IMR-90 (cell line): ENCODE data around the gene RIPK1. TPM values are rescaled to one million over a fixed set of nuclear protein-coding genes. Genes with fewer than 3 reads are reported as not detected.

Experiments used
- ATAC-seq: fragments of 200-7000 bp; cut with Tn5 transposase; 2 replicates; pipeline ENCODE4 v1.9.1; 2020; ENCODE audit warnings: low read depth, mild to moderate bottlenecking, moderate library complexity
- BruUV-seq: library from RNA; stranded (reverse); fragments of 400-500 nt; replicated peaks from 2 replicates; lab custom pipeline; 2021; lab: Mats Ljungman, UMichigan
- CTCF ChIA-PET: fragments of 300-600 bp; formaldehyde crosslinking; extraction: SDS; loops from one replicate; lab custom pipeline; 2021; ENCODE audit warnings: antibody characterized with exemption; lab: Yijun Ruan, JAX
- POLR2A ChIA-PET: fragments of 300-600 bp; sonication (Branson Sonifier 250); formaldehyde crosslinking; loops from one replicate; lab custom pipeline; 2022; ENCODE audit warnings: antibody characterized with exemption; ENCODE audit not compliant: unreplicated experiment; lab: Charles Lee
- DNase-seq: peaks from one replicate; pipeline ENCODE4 v3.0.0; 2013
- H2AFZ ChIP-seq: replicated peaks from 2 replicates; pipeline ENCODE3; 2013; ENCODE audit warnings: low read length, mild to moderate bottlenecking; ENCODE audit not compliant: poor library complexity
- H2AK5ac ChIP-seq: 2 replicates; pipeline ENCODE4 v1.6.1; 2013; ENCODE audit warnings: low read depth, low read length, inconsistent platforms
- H2AK9ac ChIP-seq: replicated peaks from 2 replicates; pipeline ENCODE3; 2013; ENCODE audit warnings: mild to moderate bottlenecking, low read depth, low read length, moderate library complexity; ENCODE audit not compliant: poor library complexity
- H2BK120ac ChIP-seq: 2 replicates; pipeline ENCODE4 v1.6.1; 2013; ENCODE audit warnings: low read depth, low read length, inconsistent platforms
- H2BK15ac ChIP-seq: 3 replicates; pipeline ENCODE4 v1.6.1; 2013; ENCODE audit warnings: low read depth, low read length, inconsistent platforms
- H2BK20ac ChIP-seq: 2 replicates; pipeline ENCODE4 v1.6.1; 2013; ENCODE audit warnings: low read depth, mild to moderate bottlenecking, inconsistent platforms, low read length, moderate library complexity
- H2BK5ac ChIP-seq: 2 replicates; pipeline ENCODE4 v1.6.1; 2013; ENCODE audit warnings: mild to moderate bottlenecking, low read depth, low read length, inconsistent platforms; ENCODE audit not compliant: poor library complexity, severe bottlenecking
- H3K14ac ChIP-seq: replicated peaks from 2 replicates; pipeline ENCODE4 v1.6.1; 2013; ENCODE audit warnings: low read depth, low read length, inconsistent platforms
- H3K18ac ChIP-seq: 2 replicates; pipeline ENCODE4 v1.6.1; 2013; ENCODE audit warnings: low read depth, low read length, control low read depth
- H3K23ac ChIP-seq: 2 replicates; pipeline ENCODE4 v1.6.1; 2013; ENCODE audit warnings: low read depth, low read length, inconsistent platforms
- H3K27ac ChIP-seq: 2 replicates; pipeline ENCODE4 v1.5.1; 2013; ENCODE audit warnings: mild to moderate bottlenecking, control low read depth, low read length; ENCODE audit not compliant: insufficient read depth
- H3K27me3 ChIP-seq: 2 replicates; pipeline ENCODE4 v1.6.1; 2013; ENCODE audit warnings: low read length; ENCODE audit not compliant: control insufficient read depth, insufficient read depth
- H3K36me3 ChIP-seq: 2 replicates; pipeline ENCODE4 v1.6.1; 2013; ENCODE audit warnings: low read length, mixed read lengths; ENCODE audit not compliant: control insufficient read depth, insufficient read depth
- H3K4ac ChIP-seq: 2 replicates; pipeline ENCODE4 v1.6.1; 2013; ENCODE audit warnings: low read depth, low read length, inconsistent platforms
- H3K4me1 ChIP-seq: 2 replicates; pipeline ENCODE4 v1.6.1; 2013; ENCODE audit warnings: low read length, mixed read lengths; ENCODE audit not compliant: control insufficient read depth, insufficient read depth
- H3K4me2 ChIP-seq: 2 replicates; pipeline ENCODE4 v1.6.1; 2013; ENCODE audit warnings: low read depth, mild to moderate bottlenecking, control low read depth, low read length, moderate library complexity
- H3K4me3 ChIP-seq: 2 replicates; pipeline ENCODE4 v1.5.1; 2013; ENCODE audit warnings: low read depth, mild to moderate bottlenecking, control low read depth, low read length, moderate library complexity; ENCODE audit not compliant: insufficient read depth
- H3K56ac ChIP-seq: 2 replicates; pipeline ENCODE4 v1.6.1; 2013; ENCODE audit warnings: low read length, inconsistent platforms; ENCODE audit not compliant: insufficient read depth; ENCODE audit errors: extremely low read depth
- H3K79me1 ChIP-seq, 2 experiments: 2 replicates each; pipeline ENCODE4 v1.6.1; 2013; ENCODE audit warnings: low read length in 2 of 2, inconsistent platforms in 1 of 2, low read depth in 1 of 2
- H3K9ac ChIP-seq: 2 replicates; pipeline ENCODE4 v1.6.1; 2013; ENCODE audit warnings: low read depth, low read length, control low read depth
- H3K9me1 ChIP-seq: 2 replicates; pipeline ENCODE4 v1.6.1; 2013; ENCODE audit warnings: low read length, inconsistent platforms; ENCODE audit not compliant: insufficient read depth
- H3K9me3 ChIP-seq: 2 replicates; pipeline ENCODE4 v1.6.1; 2013; ENCODE audit warnings: low read length; ENCODE audit not compliant: control insufficient read depth, insufficient read depth
- H4K20me1 ChIP-seq: 2 replicates; pipeline ENCODE4 v1.6.1; 2013; ENCODE audit warnings: low read length, inconsistent platforms; ENCODE audit not compliant: insufficient read depth
- H4K5ac ChIP-seq: 2 replicates; pipeline ENCODE4 v1.6.1; 2013; ENCODE audit warnings: mild to moderate bottlenecking, low read depth, low read length, control low read depth
- H4K8ac ChIP-seq, 2 experiments: 2 replicates each; pipeline ENCODE4 v1.6.1; 2013; ENCODE audit warnings: low read depth in 2 of 2, low read length in 2 of 2, control low read depth in 1 of 2, inconsistent platforms in 1 of 2
- H4K91ac ChIP-seq: 2 replicates; pipeline ENCODE4 v1.6.1; 2013; ENCODE audit warnings: low read depth, low read length, inconsistent platforms; ENCODE audit not compliant: insufficient read depth
- CEBPB ChIP-seq: IDR thresholded peaks from 2 replicates; pipeline ENCODE4 v1.6.1; 2012; ENCODE audit warnings: low read depth, low read length, improper control_type of control experiment
- CHD1 ChIP-seq: IDR thresholded peaks from 2 replicates; pipeline ENCODE4 v1.6.1; 2012; ENCODE audit warnings: low read depth, low read length, improper control_type of control experiment
- CTCF ChIP-seq: conservative IDR thresholded peaks from 2 replicates; pipeline ENCODE4 v1.5.1; 2012; ENCODE audit warnings: mild to moderate bottlenecking, low read depth, low read length, improper control_type of control experiment
- ELK1 ChIP-seq: fragments of 150-350 bp; IDR thresholded peaks from 2 replicates; pipeline ENCODE4 v1.6.1; 2016; ENCODE audit warnings: low read depth, mild to moderate bottlenecking, low read length, moderate library complexity, borderline replicate concordance
- FOS ChIP-seq: fragments of 150-350 bp; IDR thresholded peaks from 2 replicates; pipeline ENCODE4 v1.6.1; 2016; ENCODE audit warnings: low read depth, low read length
- MAFK ChIP-seq: IDR thresholded peaks from 2 replicates; pipeline ENCODE4 v1.6.1; 2012; ENCODE audit warnings: low read depth, low read length, improper control_type of control experiment
- MAZ ChIP-seq: IDR thresholded peaks from 2 replicates; pipeline ENCODE4 v1.6.1; 2012; ENCODE audit warnings: low read depth, mild to moderate bottlenecking, low read length, improper control_type of control experiment, moderate library complexity, borderline replicate concordance
- MXI1 ChIP-seq: IDR thresholded peaks from 2 replicates; pipeline ENCODE4 v1.6.1; 2012; ENCODE audit warnings: low read depth, mild to moderate bottlenecking, low read length, moderate library complexity, borderline replicate concordance
- NFE2L2 ChIP-seq: fragments of 150-350 bp; IDR thresholded peaks from 2 replicates; pipeline ENCODE4 v1.6.1; 2016; ENCODE audit warnings: low read depth, mild to moderate bottlenecking, low read length
- POLR2A ChIP-seq: IDR thresholded peaks from 2 replicates; pipeline ENCODE4 v1.6.1; 2012; ENCODE audit warnings: mild to moderate bottlenecking, low read depth, low read length
- RAD21 ChIP-seq: IDR thresholded peaks from 2 replicates; pipeline ENCODE4 v1.6.1; 2012; ENCODE audit warnings: low read length, improper control_type of control experiment
- RCOR1 ChIP-seq: IDR thresholded peaks from 2 replicates; pipeline ENCODE4 v1.6.1; 2012; ENCODE audit warnings: mild to moderate bottlenecking, low read length, improper control_type of control experiment; ENCODE audit not compliant: insufficient replicate concordance
- WGBS, 2 experiments: methylation state at CpG; one replicate each; pipeline versions ENCODE4 v1.1.5 to v1.1.7; 2013; ENCODE audit warnings: missing lambda C conversion rate in 2 of 2; ENCODE audit not compliant: insufficient read length in 1 of 2; ENCODE audit errors: extremely low coverage in 2 of 2; 5-methylcytosine and 5-hydroxymethylcytosine counted together
- dilution Hi-C: fragments of 300-500 bp; cut with HindIII; formaldehyde crosslinking; loops from one replicate; pipeline ENCODE4 v1.14.3; 2018; ENCODE audit warnings: low sequenced_read_pairs; ENCODE audit not compliant: unreplicated experiment
- in situ Hi-C: fragments of 300-500 bp; cut with MboI; formaldehyde crosslinking; loops from 3 replicates; pipeline ENCODE4 v1.14.3; 2019; ENCODE audit warnings: low sequenced_read_pairs, inconsistent platforms, mixed read lengths
- intact Hi-C: fragments of 100-400 bp; cut with micrococcal nuclease; formaldehyde crosslinking; loops from 2 replicates; pipeline ENCODE4 v1.10.0; 2022
- polyA plus RNA-seq, 3 experiments: library from polyadenylated mRNA; depleted of rRNA; stranded (reverse); fragments of >200 nt; gene quantifications; 2 replicates each; pipeline ENCODE4 v1.2.3, GENCODE V29; 2012; ENCODE audit warnings: low replicate concordance in 1 of 3
- total RNA-seq: library from RNA; depleted of rRNA; stranded (reverse); fragments of >200 nt; gene quantifications from 2 replicates; pipeline ENCODE4 v1.2.3, GENCODE V29; 2012
- TF ChIP-seq, protein P1 (sequence below): fragments of 150-350 bp; IDR thresholded peaks from 2 replicates; pipeline ENCODE4 v1.6.1; 2017; ENCODE audit warnings: mild to moderate bottlenecking, antibody characterized with exemption, low read length, low read depth

Gene RIPK1
- total and polyA plus RNA-seq, 2 of the 4 experiments (the other 2 are of a cell fraction) = 12.6 to 25.6 TPM

DNA sequence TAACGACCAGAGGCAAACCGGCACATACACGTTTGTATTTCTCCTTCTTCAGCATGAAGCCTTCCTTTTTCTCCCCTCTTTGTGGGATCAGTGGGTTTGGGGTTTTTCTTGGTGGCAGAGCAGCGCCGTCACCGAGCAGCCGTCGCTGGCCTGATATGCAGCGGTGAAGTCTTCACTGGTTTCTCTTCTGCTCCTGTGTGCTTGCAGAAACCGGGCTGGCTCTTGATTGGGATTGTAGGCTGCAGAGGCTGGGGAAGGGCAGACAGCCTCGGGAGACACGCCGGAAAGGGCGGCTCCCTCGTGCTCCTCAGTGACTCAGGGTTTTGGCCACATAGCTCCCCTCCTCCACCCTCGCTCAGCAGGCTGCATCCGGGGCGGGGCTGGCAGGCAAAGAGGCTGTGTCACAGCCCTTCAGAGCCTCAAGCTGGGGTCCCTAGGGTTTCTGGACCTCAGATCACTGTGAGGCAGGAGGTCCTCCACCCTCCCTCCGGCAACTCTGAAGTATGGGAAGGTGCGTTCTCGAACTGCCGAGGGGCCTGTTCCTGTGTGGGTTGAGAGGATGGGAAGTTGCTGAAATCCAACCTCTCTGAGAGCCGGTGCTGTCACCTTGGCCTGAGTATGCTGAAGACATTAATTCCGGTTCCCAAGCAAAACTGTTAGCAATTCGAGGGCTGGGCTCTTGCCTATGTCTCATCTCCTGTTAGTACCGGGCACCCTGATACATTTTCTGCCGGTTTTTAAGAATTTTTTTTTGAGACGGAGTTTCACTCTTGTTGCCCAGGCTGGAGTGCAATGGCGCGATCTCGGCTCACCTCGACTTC is 44.4 kb upstream of the RIPK1 start:
- dilution Hi-C loops = no loop called here
- H3K18ac ChIP-seq = peak overlapping the region; percentile 93
- no peaks in the 10 kb centered on the region for H3K27me3 ChIP-seq
- peak overlapping the region; percentile 90 for H2BK5ac ChIP-seq
- H2BK20ac ChIP-seq = peak overlapping the region; percentile 87
- ChIA-PET CTCF (interaction anchor here (0.5 to 1.1 kb wide), 2 partner anchors 22 to 892 kb away, joined by 3 read pairs; no protein-coding TSS in a partner anchor), POLR2A (interaction anchor here (1.1 kb wide), 2 partner anchors 22 to 25 kb away, joined by 3 to 6 read pairs; no protein-coding TSS in a partner anchor)
- peak; percentile 86 for DNase-seq
- WGBS, 2 experiments = 82% methylated on average over 10 of the region's 32 CpGs; no CpG with 5 or more reads in 1 of the 2 experiments
- peak overlapping the region; percentile 96 for H2AFZ ChIP-seq
- H3K4me2 ChIP-seq = peak overlapping the region; percentile 70
- H3K23ac ChIP-seq = peak overlapping the region; percentile 96
- H2BK120ac ChIP-seq = peak overlapping the region; percentile 96
- H3K79me1 ChIP-seq = peaks cover 16 to 26% of the 10 kb centered on the region in 2 experiments
- H2AK9ac ChIP-seq = peak overlapping the region; percentile 94
- peak overlapping the region; percentile 99 for H3K4ac ChIP-seq
- H4K8ac ChIP-seq = peak overlapping the region; percentile 97 to 100
- H3K56ac ChIP-seq = peak overlapping the region; percentile 28; the same call in 1 of the 2 replicates
- ATAC-seq = peak; percentile 95
- peaks cover 7% of the 10 kb centered on the region; the same call in 1 of the 2 replicates for H3K9me1 ChIP-seq
- in situ Hi-C loops = no loop called here
- H3K36me3 ChIP-seq = no peaks in the 10 kb centered on the region
- intact Hi-C loops = no loop called here
- peak overlapping the region; percentile 96 for H3K27ac ChIP-seq
- no peaks in the 10 kb centered on the region for H3K9me3 ChIP-seq
- no TSS peak for BruUV-seq
- H4K20me1 ChIP-seq = no peaks in the 10 kb centered on the region
- H3K4me1 ChIP-seq = peaks cover 12% of the 10 kb centered on the region
- H2AK5ac ChIP-seq = peak overlapping the region; percentile 97
- peak overlapping the region; percentile 99 for H4K91ac ChIP-seq
- H3K14ac ChIP-seq = peak overlapping the region; percentile 95
- H4K5ac ChIP-seq = peak overlapping the region; percentile 99
- peak overlapping the region; percentile 31 for H3K4me3 ChIP-seq
- H2BK15ac ChIP-seq = peak overlapping the region; percentile 97
- H3K9ac ChIP-seq = peak overlapping the region; percentile 58
- TF ChIP-seq, protein P1, sequence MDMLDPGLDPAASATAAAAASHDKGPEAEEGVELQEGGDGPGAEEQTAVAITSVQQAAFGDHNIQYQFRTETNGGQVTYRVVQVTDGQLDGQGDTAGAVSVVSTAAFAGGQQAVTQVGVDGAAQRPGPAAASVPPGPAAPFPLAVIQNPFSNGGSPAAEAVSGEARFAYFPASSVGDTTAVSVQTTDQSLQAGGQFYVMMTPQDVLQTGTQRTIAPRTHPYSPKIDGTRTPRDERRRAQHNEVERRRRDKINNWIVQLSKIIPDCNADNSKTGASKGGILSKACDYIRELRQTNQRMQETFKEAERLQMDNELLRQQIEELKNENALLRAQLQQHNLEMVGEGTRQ = no peak; the same call in 1 of the 2 replicates
- no peak for TF ChIP-seq POLR2A
- peak; percentile 92 for TF ChIP-seq NFE2L2
- no peak for TF ChIP-seq CHD1
- TF ChIP-seq ELK1 = no peak
- peak; percentile 71; the same call in 1 of the 2 replicates for TF ChIP-seq MXI1
- no peak for TF ChIP-seq CEBPB
- TF ChIP-seq FOS = peak; percentile 62
- no peak for TF ChIP-seq CTCF
- no peak for TF ChIP-seq RAD21
- TF ChIP-seq MAFK = peak; percentile 68
- no peak for TF ChIP-seq RCOR1
- peak; percentile 56; the same call in 1 of the 2 replicates for TF ChIP-seq MAZ
